ENCODE measurements around the gene CX3CR1. TPM values are rescaled to one million over a fixed set of nuclear protein-coding genes. Genes with fewer than 3 reads are reported as not detected.

The CX3CR1 gene
- total RNA-seq, 1 experiment from 2014 or later, result not detected

GRCh38 chr3:39272191-39272590 is 7.6 kb downstream of the CX3CR1 start:
- Histone ChIP-seq H3K36me3 (ENCODE audit: control insufficient read depth, insufficient read depth, low read length) (no peaks in the 10 kb centered on the region), H3K27ac (ENCODE audit: low read length) (no peak overlapping the region), H3K9me3 (ENCODE audit: control insufficient read depth, insufficient read depth, low read depth, low read length) (no peaks in the 10 kb centered on the region), H3K4me3 (ENCODE audit: low read depth in 2 of 2, low read length in 2 of 2) (no peak overlapping the region), H3K4me1 (ENCODE audit: control insufficient read depth, insufficient read depth, low read length) (no peaks in the 10 kb centered on the region), H3K27me3 (ENCODE audit: control insufficient read depth, insufficient read depth, low read length) (no peaks in the 10 kb centered on the region; the same call in 1 of the 2 replicates)
- intact Hi-C loops (cut with micrococcal nuclease; ENCODE audit: unreplicated experiment), result no loop called here
- ChIA-PET POLR2A (no interaction called here), CTCF (no interaction called here)
- BruUV-seq (replicated peaks), result no TSS peak
- ATAC-seq (no peak), DNase-seq (ENCODE audit: low read depth, low spot score) (no peak)
- no peak for TF ChIP-seq POLR2AphosphoS5 (IDR thresholded peaks at IDR 0.05; ENCODE audit: low read depth, low read length)
- TF ChIP-seq, protein P1, sequence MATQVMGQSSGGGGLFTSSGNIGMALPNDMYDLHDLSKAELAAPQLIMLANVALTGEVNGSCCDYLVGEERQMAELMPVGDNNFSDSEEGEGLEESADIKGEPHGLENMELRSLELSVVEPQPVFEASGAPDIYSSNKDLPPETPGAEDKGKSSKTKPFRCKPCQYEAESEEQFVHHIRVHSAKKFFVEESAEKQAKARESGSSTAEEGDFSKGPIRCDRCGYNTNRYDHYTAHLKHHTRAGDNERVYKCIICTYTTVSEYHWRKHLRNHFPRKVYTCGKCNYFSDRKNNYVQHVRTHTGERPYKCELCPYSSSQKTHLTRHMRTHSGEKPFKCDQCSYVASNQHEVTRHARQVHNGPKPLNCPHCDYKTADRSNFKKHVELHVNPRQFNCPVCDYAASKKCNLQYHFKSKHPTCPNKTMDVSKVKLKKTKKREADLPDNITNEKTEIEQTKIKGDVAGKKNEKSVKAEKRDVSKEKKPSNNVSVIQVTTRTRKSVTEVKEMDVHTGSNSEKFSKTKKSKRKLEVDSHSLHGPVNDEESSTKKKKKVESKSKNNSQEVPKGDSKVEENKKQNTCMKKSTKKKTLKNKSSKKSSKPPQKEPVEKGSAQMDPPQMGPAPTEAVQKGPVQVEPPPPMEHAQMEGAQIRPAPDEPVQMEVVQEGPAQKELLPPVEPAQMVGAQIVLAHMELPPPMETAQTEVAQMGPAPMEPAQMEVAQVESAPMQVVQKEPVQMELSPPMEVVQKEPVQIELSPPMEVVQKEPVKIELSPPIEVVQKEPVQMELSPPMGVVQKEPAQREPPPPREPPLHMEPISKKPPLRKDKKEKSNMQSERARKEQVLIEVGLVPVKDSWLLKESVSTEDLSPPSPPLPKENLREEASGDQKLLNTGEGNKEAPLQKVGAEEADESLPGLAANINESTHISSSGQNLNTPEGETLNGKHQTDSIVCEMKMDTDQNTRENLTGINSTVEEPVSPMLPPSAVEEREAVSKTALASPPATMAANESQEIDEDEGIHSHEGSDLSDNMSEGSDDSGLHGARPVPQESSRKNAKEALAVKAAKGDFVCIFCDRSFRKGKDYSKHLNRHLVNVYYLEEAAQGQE (IDR thresholded peaks at IDR 0.05; ENCODE audit: insufficient read depth in 1 of 2, low read depth in 2 of 2, low read length in 1 of 2), result no peak
- TF ChIP-seq CTCF (IDR thresholded peaks at IDR 0.05), result no peak
- no peak for TF ChIP-seq TCF7L2 (IDR thresholded peaks at IDR 0.05; ENCODE audit: low read depth, low read length)
- no peak for TF ChIP-seq SIN3A (IDR thresholded peaks at IDR 0.05; ENCODE audit: borderline replicate concordance, insufficient read depth, low read depth, low read length)
- in situ Hi-C loops (cut with HindIII; ENCODE audit: low pct_unique_long_range_greater_than_20kb, low sequenced_read_pairs), result no loop called here

DNA sequence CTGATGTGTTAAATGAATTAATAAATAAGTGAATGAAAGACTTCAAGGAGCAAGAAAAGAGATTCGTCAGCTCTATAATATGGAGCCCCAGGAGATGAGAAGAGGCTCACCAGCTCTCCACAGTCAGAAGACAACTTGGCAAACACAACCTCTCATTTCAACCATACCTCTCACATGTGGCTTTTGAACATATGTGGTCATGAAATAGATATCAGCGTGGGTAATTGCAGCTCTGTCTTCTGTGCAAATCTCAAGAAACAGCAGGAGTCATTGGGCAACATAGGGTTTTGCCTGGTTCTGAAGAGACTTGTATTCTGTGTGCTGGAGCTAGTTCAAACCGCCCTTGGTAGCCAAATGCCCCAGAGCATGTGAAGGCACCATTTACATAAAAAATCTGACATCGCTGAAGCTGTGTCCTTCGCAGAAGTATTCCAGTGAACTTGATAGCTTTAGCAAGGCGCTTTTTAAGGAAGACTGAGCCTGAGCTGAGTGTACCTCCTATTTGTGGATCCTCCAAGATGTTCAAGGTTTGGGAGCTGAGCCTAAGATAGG is 8.4 kb downstream of the CX3CR1 start:
- DNase-seq (ENCODE audit: low read depth, low spot score), result no peak
- H3K27ac ChIP-seq (ENCODE audit: low read length), result no peak overlapping the region
- TF ChIP-seq TCF7L2 (IDR thresholded peaks at IDR 0.05; ENCODE audit: low read depth, low read length), result no peak
- no peak for TF ChIP-seq CTCF (IDR thresholded peaks at IDR 0.05)
- TF ChIP-seq SIN3A (IDR thresholded peaks at IDR 0.05; ENCODE audit: borderline replicate concordance, insufficient read depth, low read depth, low read length), result no peak
- TF ChIP-seq POLR2AphosphoS5 (IDR thresholded peaks at IDR 0.05; ENCODE audit: low read depth, low read length), result no peak
- TF ChIP-seq, protein P1 (IDR thresholded peaks at IDR 0.05; ENCODE audit: insufficient read depth in 1 of 2, low read depth in 2 of 2, low read length in 1 of 2), result no peak
- no peak for ATAC-seq
- no peaks in the 10 kb centered on the region for H3K36me3 ChIP-seq (ENCODE audit: control insufficient read depth, insufficient read depth, low read length)
- no peaks in the 10 kb centered on the region for H3K4me1 ChIP-seq (ENCODE audit: control insufficient read depth, insufficient read depth, low read length)
- in situ Hi-C loops (cut with HindIII; ENCODE audit: low pct_unique_long_range_greater_than_20kb, low sequenced_read_pairs) (no loop called here), intact Hi-C loops (cut with micrococcal nuclease; ENCODE audit: unreplicated experiment) (no loop called here)
- CTCF ChIA-PET, result no interaction called here
- H3K27me3 ChIP-seq (ENCODE audit: control insufficient read depth, insufficient read depth, low read length), result no peaks in the 10 kb centered on the region; the same call in 1 of the 2 replicates
- no peaks in the 10 kb centered on the region for H3K9me3 ChIP-seq (ENCODE audit: control insufficient read depth, insufficient read depth, low read depth, low read length)
- POLR2A ChIA-PET, result no interaction called here
- H3K4me3 ChIP-seq (ENCODE audit: low read depth in 2 of 2, low read length in 2 of 2), result no peak overlapping the region
- BruUV-seq (replicated peaks), result no TSS peak

Data from Panc1 (cell line).